Kidney tubule cell (primary cell): ENCODE measurements around the gene SPATA2.

Source experiments
- DNase-seq: peaks from one replicate; pipeline ENCODE4 v3.0.0-alpha.2; 2018; ENCODE audit warnings: low spot score

SPATA2 gene

GRCh38 chr20:49935746-49936152, 20.4 kb upstream of the SPATA2 start:
- DNase-seq: no peak

DNA sequence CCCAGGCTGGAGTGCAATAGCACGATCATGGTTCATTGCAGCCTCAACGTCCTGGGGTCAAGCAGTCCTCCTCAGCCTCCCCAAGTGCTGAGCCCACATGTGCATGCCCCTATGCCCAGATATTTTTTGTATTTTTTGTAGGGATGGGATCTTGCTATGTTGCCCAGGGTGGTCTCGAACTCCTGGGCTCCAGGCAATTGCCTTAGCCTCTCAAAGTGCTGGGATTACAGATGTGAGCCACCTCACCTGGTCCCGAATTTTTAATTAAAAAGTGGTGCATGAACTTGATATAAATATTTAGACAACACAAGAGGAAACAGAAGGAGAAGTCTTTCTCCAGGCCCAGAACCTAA, 13.8 kb upstream of the SPATA2 start:
- DNase-seq: no peak

DNA sequence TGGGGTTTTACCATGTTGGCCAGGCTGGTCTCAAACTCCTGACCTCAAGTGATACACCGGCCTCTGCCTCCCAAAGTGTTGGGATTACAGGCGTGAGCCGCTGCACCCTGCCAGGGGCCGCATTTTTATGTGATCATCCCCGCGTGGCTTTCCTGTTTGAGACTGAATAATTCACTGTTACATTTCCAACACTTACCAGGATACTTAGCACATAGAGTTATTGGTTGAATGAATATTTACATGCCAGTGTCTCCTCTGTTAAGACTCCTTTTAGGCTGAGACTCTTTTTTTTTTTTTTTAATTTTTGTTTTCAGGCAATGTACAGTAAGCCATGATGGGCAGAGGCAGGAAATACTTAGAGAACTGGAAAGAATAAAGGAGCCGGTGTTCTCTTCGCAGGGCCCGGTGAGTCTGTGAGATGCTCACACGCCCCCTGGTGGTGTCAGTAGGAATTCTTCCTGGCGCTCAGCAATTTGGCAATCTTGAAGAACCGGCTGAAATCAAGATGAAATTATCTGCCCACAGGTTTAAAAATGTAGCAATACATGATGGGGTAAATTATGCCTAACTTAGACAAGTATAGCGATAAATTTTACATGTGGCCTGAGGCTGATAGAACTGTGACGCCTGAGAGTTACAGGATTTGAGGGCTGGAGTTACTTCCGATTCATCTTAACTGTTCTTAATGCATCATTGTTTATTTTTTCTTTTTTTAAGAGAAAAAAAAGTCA, 13.2 kb upstream of the SPATA2 start:
- DNase-seq: peak; percentile 84

- no peak for DNase-seq
These were observed 10.6 kb upstream of the SPATA2 start for GRCh38 chr20:49925901-49926454.

GRCh38 chr20:49924247-49924646, 8.9 kb upstream of the SPATA2 start:
- DNase-seq: no peak

DNA sequence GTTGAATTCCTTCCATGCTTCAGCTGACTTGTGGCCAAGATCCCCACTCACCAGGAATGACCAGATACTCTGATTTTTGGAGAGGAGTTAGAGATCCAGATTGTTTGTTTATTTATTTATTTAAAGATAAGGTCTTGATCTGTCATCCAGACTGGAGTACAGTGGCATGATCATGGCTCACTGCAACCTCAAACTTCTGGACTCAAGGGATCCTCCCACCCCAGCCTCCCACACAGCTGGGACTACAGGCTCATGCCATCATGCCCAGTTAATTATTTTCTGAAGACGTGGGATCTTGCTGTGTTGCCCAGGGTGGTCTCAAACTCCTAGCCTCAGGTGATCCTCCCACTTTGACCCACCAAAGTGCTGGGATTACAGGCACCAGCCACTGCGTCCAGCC, 4.1 kb upstream of the SPATA2 start:
- DNase-seq: no peak

DNA sequence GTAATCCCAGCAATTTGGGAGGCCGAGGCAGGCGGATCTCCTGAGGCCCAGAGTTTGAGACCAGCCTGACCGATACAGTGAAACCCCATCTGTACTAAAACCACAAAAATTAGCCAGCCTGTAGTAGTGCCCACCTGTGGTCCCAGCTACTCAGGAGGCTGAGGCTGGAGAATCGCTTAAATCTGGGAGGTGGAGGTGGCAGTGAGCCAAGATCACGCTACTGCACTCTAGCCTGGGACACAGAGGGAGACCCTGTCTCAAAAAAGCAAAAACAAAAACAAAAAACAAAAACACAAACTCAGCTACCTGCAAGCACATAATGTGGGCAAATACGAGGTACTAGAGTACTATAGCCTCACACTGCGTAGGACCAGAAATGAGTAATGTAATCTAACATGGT, 3.7 kb upstream of the SPATA2 start:
- DNase-seq: no peak

- no peak for DNase-seq
These were observed 3.1 kb upstream of the SPATA2 start for GRCh38 chr20:49918446-49918845.

GRCh38 chr20:49916146-49917002, 1.0 kb upstream of the SPATA2 start:
- peak; percentile 78 for DNase-seq

DNA sequence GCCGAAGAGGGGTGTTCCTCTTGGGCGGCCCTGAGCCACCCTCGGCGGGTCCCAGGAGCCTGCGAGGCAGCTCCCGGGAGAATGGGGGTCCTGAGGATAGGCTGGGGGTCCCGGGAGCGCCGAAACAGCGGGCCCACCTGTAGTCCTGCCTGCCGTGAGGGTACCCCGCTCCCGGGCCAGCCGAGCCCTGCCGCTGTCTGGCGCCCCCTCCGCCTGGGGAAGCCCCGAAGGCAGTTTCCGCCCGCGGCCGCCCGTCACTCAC, 280 bp downstream of the SPATA2 start:
- DNase-seq: no peak

DNA sequence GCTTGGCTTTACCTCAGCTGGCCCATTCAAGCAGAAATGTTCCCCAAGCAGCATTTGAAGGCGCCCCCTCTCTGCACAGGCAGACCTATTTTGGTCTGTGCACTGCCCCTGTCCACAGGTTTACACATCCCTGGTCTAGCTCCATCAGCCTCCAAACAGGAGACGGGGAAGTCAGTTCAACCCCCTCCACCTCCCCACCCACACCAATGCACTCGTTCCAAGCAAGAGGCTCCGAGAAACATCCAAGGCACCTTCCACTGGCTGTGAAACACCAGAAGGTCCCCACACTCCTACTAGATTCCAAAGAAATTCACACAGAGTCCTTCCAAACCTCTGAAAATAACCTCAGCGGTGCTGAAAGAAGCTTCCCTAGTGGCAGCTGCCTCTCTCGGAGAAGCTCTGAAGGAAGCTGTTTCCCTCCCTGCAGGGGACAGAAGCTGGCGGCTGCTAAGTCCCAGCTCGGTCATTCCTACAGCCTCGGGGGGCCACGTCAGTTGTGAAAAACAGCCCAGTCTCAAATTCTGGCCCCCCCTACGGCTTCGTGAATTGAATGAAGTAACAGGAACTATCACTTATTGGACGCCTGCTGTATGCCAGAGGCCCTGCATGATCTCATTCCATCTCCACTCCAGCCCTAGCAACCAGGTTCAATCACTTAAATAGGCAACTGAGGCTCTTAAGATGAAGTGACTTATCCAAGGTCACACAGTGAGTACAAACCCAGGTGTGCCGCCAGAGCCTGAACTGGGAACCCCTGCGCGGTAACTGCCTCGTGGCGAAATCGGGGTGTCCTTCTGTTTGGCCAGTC, 815 bp downstream of the SPATA2 start:
- peak; percentile 52 for DNase-seq

- no peak for DNase-seq
These were observed 1.8 kb downstream of the SPATA2 start for GRCh38 chr20:49913399-49914047.

DNA sequence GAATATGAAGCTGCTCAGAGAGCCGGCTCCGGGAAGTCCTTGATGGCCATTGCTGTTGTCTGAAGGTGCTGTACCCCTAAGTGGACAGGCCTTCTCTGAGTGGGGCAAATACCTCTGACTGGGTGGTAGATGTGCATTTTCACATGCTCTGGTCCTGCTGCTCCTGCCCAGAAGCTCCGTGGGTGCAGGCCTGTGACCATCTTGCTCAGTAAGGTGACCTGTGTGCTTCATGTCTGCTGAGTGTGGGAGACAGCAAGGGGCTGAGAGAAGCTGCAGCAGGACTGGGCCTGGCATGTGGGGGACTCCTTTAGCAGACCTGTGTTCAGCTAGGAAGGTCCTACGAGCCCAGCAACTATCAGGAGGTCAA, 5.0 kb downstream of the SPATA2 start:
- no peak for DNase-seq

DNA sequence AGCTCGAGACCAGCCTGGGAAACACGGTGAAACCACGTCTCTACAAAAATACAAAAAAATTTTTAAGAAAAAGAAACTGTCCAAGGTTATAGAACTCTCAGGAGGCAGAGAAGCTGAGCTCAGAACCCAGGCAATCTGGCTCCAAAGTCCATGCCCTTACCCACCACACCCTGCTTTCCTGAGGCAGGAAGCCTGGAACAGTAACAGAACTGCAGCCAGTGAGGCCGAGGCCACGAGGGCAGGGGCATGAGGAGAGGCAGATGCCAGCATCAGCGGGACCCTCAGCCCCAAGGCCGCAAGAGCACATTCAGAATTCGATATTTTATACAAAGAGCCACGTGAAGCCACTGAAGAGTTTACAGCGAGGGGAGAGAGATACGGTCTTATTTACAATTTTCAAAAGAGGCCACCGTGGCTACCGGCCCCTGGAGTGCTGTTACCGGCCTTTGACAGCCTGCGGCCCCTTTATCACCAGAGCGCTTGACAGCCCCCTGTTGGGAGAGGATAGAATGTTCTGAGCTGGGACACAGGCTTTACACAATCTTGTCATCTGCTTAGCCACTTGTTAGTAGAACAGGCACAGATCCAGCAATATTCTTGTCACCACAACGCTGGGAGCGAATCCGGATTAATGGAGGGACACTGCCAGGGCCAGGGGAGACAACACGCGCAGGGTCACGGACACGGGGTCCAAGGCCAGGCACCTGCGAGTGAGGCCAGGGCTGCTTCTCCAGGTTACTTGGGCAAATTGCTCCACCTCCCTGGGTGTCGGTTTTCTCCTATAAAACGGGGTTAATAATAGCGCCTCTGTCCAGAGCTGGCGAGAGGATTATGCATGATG, 5.6 kb downstream of the SPATA2 start:
- no peak for DNase-seq

DNA sequence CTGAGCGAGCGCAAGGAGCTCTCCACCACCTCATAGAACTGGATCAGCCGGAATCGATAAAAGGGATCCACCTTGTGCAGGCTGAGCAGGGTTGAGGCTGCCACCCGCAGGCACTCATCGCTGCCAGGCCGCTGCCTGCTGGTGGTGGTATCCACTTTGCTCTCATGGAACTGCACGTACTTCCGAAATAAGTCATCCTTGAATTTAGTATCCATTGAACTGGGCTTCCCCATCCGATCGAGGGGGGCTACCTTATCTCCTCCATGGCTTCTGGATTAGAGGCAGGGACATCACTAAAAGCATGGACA, 7.1 kb downstream of the SPATA2 start:
- no peak for DNase-seq

DNA sequence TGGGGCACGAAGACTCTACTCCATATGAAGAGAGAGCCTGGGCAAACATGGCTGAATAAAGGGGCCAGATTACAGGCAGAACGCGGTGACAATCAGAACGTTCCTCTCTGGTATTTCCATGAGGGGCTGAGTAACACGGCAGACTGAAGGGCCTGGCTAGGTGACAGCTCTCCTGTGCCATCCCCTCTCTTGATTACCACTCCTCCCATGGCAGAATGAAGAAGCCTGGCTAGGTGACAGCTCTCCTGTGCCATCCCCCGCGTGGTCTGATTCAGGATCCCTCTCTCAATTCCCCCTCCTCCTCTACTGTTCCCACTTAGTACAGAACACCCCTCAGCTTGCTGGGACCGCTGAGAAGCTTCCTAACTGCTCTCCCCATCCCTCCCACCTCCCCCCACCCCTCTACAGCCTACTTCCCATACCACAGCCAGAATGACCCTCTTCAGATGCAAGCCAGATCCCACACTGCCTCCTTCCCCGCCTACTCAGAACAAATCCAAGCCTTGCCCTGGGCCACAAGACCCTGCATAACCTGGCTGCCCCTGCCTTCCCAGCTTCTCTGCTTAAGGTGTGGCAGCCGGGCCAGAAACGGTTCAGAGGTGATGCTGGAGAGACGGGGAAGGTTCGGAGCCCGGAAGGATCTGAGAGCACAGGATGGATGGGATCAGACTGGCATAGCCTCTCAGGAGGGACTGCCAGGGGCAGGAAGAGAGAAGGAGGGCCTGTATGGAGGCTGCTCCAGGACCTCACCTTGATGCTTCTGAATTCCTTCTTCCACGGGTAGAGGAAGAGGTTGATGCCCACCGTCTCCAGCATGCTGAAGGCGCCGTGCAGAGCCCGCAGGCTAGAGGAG, 7.7 kb downstream of the SPATA2 start:
- no peak for DNase-seq

DNA sequence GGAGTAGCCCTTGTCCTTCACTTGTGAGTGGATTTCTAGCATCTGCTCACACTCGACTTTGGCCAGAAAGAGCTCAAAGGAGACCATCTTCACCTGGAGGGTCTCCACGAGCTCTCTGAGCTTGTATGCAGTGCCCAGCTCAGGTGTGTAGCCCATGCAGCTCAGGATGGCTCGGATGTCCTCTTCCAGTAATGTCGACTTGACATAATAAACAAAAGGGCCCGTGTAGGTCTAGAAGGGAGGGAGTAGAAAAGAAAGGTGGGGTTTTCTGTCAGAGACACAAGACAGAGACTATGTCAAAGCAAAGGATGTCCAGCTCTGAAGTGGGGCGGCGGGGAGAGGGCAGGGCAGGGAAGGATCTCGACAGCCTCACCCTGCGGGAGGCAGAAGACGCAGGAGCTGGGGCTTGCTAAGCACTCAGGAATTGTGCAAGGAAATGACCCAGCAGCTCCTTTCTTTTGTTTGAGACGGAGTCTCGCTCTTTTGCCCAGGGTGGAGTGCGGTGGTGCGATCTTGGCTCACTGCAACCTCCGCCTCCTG, 8.6 kb downstream of the SPATA2 start:
- no peak for DNase-seq

DNA sequence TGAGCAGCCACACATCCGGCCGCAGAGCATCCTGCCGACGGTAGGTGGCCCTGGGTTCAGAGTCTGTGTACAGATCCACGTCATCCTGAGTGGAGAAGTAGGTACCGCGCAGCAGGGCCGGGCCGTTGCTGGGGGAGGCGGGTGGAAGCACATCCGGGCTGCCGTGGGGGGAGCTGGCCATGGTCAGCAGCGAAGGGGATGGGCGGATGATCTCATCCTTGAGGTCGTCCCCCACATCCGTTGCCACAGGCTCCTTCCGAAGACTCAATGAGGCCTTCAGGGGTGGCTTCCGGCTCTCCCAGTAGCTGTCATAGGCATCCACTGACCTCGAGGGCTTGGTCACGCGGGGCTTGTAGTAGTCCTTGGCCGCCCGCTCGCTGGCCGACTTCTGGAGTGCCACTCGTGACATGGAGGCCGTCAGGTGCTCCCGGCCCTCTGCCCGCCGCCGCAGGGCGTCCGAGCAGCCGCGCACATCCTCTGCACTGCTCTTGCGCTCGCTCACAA, 9.2 kb downstream of the SPATA2 start:
- no peak for DNase-seq

- DNase-seq: no peak
These were observed 9.8 kb downstream of the SPATA2 start for GRCh38 chr20:49905415-49906091.
